ENCODE measurements around the gene KIRREL1.

Gene KIRREL1

GRCh38 chr1:158146739-158147138 is 153.3 kb downstream of the KIRREL1 start:
- no peak for TF ChIP-seq CTCF (IDR thresholded peaks at IDR 0.05; ENCODE audit: low read depth, low read length)
- DNase-seq (ENCODE audit: extremely low read depth, low read depth) = no peak

GRCh38 chr1:158147401-158147800 is 154.0 kb downstream of the KIRREL1 start:
- DNase-seq (ENCODE audit: extremely low read depth, low read depth) = no peak
- TF ChIP-seq CTCF (IDR thresholded peaks at IDR 0.05; ENCODE audit: low read depth, low read length) = no peak

GRCh38 chr1:158147869-158148268 is 154.4 kb downstream of the KIRREL1 start:
- no peak for TF ChIP-seq CTCF (IDR thresholded peaks at IDR 0.05; ENCODE audit: low read depth, low read length)
- no peak for DNase-seq (ENCODE audit: extremely low read depth, low read depth)

- no peak for DNase-seq (ENCODE audit: extremely low read depth, low read depth)
- TF ChIP-seq CTCF (IDR thresholded peaks at IDR 0.05; ENCODE audit: low read depth, low read length) = no peak
Measured at GRCh38 chr1:158148468-158148867, 155.0 kb downstream of the KIRREL1 start.

GRCh38 chr1:158149175-158149574 is 155.7 kb downstream of the KIRREL1 start:
- DNase-seq (ENCODE audit: extremely low read depth, low read depth) = no peak
- no peak for TF ChIP-seq CTCF (IDR thresholded peaks at IDR 0.05; ENCODE audit: low read depth, low read length)

Measured in AG09319 (cell line).